HG02938 (cell line): ENCODE measurements around the gene AIMP1.
"Not testable (repeated sequence)": the region's sequence is repeated elsewhere in the genome, so short reads cannot be mapped to it uniquely, and the experiment has no call there.

Experiments
- ATAC-seq: cut with Tn5 transposase; IDR thresholded peaks from one replicate; pipeline ENCODE4 v1.9.1; 2021; ENCODE audit warnings: mild to moderate bottlenecking, moderate library complexity; ENCODE audit not compliant: unreplicated experiment

AIMP1 gene

DNA sequence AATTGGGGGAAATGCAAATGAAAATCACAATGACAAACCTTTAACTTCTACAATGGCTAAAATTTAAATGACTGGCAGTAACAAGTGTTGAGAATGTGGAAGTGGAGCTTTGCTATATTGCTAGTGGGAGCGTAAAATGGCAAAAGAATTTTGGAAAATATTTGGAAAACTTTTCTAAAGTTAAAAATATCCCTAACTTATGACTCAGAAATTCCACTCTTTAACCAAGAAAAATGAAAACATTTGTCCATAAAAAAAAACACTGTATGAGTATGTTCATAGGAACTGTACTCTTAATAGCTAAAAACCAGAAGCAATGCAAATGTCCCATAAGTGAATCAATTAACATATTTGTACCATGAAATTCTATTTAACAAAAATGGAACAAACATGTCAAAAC is 4.0 kb upstream of the AIMP1 start:
- no peak for ATAC-seq

DNA sequence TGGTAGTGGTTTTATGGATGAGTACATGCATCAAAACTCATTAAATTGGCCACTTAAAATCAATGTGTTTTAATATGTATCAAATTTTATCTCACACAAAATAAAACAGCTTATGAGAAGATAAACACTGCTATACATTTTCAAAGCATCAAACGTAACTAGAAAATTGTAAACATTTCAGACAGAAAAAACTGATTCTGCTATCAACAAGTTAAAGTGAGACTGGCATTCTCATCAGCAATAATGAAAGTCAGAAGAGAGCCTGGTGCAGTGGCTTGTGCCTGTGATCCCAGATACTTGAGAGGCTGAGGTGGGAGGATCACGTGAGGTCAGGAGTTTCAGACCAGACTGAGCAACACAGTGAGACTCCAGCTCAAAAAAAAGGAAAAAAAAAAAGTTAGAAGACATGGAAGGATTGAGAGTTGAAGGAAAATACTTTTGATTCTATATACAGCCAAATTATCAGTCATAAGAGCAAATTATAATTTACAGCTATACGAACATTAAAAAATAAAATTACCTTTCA is 3.3 kb upstream of the AIMP1 start:
- ATAC-seq = no peak

DNA sequence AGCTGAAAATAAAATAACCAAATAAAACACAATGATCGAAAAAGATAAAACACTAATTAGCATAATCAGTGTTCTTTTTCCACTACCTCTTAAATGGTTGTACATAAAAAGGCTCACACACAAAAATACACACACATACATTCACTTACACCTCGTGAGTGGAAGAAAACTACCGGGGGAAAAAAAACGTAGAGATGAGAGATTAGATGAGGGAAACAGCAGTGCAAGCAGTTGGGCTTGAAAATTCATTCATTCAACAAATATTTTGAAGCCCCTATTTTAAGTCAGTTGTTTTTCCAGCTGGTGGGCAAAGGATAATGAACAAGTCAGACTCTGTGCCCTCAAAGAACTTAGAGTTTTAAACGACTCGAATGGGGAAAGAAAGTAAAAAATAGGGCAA is 1.4 kb upstream of the AIMP1 start:
- ATAC-seq = no peak

DNA sequence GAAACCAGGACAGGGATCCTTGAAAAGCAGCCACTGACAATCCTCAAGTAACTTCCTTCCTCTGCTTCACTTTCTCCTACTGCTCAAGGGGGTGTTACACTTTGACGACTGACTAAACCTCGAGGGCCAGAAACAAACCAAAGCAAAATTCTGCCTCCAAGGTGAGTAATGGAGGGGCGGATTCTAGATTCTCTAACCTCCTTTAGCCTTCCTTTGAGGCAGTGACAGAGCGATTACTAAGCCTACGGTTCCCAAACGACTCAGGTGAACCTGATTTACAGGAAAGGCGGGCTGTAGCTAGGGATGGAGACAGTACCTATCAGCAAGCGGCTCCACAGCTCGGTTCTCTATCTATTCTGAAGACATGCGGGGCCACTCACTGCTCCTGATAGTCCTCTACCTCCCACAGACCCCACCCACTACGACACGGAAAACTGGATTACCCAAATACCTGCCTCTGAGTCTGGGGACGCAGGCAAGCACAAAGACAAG is 828 bp upstream of the AIMP1 start:
- peak; percentile 23 for ATAC-seq

DNA sequence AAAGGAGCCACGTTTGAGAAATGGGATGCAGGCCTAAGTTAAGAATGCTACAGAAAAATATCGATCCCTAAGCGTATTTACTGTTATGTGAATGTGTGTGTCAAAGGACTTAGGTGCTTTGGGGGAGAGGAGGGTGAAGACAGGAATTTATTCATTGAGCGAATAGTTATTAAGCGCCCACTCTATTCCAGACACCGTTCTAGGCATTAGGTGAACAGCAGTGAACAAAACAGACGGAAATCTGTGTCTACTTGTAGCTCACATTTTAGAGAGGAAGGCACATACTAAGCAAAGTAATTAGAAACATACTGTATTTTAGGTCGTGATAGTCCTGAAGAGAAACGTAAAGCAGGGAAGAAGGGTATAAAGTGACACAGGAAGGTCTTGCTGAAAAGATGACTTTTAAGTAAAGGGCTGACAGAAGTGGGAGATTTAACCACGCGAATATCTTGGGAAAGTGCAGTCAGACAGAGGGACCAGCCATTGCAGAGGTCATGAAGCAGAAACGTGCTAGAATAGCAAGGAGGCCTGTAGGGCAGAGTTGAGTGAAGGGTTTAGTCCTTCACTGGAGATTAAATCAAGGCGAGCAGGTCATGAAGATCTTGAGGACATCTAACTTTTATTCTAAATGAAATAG is 541 bp downstream of the AIMP1 start:
- no peak for ATAC-seq

DNA sequence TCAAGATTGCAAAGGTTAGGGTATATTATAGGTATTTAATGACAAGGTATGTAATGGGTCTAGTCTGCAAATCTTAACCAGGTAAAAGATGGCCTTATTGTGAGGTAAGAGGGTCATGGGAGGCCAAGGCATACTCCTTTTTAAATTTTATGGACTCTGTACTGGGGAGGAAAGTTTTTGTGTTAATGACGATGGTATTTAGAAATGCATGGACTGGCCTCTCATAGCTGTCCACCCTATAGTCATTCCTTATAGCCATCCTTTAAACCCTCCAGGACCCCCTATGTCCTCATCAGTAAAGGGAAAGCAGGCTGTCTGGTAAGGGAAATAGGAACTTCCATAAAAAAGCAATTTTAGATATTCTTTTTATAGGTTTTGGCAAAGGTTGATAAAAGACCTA is 1.5 kb downstream of the AIMP1 start:
- no peak for ATAC-seq

DNA sequence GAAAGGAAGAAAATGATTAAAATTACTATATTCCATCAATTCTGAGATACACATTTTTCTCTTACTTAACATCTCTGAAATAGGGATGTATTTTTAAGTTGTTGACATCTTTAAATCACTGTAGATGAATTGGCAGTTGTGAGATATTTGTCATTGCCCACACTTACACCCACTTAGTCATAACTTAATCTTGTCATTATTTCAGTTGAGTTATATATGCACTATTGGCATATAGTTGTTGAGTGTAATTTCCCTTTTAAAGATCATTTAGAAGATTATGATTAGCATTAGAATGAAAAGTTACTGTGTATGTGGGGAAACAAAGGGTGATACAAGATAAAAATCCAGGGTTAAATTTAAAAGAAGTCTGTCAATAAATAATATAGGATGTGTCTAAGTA is 2.2 kb downstream of the AIMP1 start:
- no peak for ATAC-seq

DNA sequence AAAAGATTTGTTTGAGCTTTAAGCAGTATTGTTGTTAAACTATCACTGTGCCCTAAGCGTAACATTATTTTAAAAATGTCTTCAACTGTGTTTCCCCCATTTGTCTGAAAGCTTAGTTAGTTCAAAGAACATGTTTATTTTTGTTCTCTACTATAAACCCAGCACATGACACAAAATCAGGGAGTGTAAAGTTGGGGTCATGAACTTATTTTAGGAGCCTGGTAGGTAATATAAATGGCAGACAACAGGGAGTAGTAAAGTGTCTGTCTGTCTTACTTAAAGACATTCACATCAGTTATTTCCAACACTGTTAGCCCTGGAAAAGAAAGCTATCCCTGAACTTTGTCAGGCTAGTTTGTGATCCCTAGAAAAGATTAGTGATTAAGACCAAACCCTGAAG is 3.9 kb downstream of the AIMP1 start:
- no peak for ATAC-seq

DNA sequence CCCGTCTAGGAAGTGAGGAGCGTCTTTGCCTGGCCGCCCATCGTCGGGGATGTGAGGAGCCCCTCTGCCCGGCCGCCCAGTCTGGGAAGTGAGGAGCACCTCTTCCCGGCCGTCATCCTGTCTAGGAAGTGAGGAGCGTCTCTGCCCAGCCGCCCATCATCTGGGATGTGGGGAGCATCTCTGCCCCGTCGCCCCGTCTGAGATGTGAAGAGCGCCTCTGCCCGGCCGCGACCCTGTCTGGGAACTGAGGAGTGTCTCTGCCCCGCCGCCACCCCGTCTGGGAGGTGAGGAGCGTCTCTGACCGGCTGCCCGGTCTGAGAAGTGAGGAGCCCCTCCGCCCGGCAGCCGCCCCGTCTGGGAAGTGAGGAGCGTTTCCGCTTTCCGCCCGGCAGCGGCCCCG is 4.8 kb downstream of the AIMP1 start:
- not testable (repeated sequence) for ATAC-seq

DNA sequence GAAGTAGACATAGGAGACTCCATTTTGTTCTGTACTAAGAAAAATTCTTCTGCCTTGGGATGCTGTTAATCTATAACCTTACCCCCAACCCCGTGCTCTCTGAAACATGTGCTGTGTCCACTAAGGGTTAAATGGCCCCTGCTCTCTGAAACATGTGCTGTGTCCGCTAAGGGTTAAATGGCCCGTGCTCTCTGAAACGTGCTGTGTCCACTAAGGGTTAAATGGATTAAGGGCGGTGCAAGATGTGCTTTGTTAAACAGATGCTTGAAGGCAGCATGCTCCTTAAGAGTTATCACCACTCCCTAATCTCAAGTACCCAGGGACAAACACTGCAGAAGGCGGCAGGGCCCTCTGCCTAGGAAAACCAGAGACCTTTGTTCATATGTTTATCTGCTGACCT is 5.5 kb downstream of the AIMP1 start:
- not testable (repeated sequence) for ATAC-seq

DNA sequence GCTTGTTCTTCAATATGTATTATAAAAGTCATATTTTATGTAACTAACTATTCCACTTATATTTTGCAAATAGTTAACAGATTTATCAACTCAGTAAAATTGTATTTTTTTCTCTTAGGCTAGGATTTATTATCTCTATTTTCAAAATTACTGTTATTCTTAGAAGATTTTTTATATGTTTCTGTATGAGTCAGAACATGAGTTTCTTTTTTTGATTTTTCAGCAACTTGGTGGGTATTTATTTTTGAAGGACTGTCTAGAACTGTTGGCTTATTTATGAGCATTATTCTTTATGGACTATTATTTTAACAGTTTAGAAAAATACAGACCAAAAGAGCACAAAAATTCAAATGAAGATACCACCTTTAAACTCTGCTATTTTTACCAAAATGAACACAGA is 6.8 kb downstream of the AIMP1 start:
- no peak for ATAC-seq

DNA sequence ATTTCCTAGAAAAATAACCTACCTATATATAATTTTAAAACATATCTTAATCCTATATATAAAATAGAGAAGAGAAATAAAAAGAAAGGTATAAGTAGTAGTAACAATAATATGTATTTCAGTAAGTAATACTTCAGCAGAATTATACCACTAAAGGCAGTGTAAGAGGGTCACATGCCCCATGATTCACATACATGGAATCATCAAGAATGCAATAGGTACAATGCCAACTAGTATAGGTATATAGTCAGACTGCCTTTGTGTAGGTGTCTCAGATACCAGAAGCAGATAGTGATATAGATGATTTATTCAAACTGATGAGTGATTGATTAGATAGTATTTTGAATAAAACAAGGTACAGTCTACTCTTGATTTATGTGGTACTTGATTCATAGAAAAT is 9.4 kb downstream of the AIMP1 start:
- no peak for ATAC-seq

DNA sequence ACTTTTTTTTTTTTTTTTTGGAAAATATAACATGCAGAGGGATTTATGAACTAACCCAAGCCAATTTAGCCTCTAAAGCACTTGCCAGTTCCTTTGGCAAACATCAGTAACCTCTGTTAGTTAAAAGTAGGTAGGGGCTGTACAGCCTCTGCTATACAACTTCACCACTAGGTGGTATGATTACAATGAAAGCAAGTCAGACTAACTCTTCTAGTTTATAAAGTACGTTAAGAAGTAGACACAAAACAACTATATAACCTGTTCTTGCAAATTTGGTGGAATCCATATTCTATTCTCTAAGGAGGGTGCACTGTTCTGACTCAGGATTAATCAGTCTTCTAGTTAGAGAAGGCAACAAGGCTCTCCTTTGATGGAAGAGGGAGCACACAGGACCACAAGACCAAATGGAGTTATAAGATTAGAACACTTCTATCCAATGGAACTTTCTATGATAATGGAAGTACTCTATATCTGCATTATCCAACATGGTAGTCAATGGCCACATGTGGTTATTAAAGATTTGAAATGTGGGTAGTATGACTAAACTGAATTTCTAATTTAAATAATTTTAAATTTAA is 12.8 kb downstream of the AIMP1 start:
- ATAC-seq = peak; percentile 92

DNA sequence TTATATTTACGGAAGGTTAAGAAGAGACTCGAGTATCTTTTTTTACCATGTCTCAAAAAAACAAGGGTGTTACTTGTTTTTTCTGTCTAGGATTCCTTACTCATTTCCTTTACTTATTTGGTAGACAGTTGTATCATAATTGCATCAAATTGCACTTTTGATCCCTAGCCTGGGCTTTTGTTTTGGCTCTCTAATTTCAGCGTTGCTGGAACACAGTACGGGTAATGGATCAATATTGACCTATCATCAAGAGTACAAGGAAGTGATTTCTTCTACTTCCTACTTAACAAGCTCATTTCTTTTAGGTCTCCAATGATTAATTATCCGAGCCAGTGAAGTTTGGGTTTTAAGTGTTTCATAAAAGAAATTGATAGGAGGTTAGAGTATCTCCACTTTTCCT is 16.8 kb downstream of the AIMP1 start:
- ATAC-seq = no peak

DNA sequence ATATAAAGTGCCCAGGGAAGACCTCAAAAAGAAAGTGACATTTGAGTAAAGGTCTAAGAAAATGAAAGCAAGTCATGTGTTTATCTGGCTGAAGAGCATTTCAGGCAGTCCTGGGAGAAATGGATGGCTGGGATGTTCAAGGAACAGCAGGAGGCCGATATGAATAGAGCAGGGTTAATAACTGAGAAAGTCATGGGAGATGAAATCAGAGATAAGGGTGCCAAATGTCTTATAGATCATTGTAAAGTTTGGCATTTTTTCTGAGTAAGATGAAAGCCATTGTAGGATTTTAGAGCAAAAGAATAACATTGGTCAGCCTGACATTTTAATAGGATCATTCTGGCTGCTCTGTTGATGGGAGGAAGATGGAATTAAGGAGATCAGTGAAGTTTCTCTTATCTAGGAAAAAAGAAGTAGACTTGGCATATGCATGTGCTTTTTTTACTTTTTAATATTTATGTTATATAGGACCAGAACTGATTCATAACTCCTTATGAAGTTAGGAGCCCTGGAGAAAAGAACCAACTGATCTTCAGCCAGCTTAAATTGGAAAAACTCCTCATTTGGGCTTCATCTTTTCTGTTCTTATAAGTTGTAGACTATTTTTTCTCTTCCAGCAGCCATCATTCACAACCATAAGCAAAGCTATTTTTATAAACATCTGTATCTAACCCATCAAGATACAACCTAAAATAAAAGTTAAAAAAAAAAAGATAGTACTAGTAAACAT is 18.6 kb downstream of the AIMP1 start:
- no peak for ATAC-seq

DNA sequence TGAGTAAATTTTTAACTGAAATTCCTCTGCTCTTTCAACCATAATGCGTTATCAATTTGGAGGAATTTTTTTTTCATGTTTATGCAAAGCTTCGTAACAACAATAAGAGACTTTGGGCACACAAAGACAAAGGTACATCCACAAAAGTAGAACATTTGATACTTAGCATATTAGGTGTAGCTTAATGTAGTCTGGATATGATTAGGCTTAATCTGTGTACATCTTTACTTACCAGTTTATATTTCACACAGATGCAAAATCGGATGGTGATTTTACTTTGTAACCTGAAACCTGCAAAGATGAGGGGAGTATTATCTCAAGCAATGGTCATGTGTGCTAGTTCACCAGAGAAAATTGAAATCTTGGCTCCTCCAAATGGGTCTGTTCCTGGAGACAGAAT is 20.3 kb downstream of the AIMP1 start:
- no peak for ATAC-seq

DNA sequence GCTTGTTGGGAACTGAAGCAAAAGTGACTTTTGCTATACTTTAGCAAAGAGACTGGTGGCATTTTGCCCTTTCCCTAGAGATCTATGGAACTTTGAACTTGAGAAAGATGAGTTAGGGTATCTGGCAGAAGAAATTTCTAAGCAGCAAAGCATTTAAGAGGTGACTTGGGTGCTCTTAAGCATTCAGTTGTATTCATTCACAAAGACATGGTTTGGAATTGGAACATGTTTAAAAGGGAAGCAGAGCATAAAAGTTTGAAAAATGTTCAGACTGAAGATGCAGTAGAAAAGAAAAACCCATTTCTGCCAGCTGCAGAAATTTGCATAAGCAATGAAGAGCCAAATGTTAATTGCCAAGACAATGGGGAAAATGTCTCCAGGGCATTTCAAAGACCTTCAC is 21.6 kb downstream of the AIMP1 start:
- ATAC-seq = no peak

DNA sequence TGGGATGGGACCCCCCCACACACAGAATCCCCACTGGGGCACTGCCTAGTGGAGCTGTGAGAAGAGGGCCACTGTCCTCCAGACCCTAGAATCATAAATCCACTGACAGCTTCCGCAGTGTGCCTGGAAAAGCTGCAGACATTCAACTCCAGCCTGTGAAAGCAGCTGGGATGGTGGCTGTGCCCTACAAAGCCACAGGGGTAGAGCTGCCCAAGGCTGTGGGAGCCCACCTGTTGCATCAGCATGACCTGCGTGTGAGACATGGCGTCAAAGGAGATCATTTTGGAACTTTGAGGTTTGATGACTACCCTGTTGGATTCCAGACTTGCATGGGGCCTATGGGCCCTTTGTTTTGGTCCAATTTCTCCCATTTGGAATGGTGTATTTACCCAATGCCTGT is 22.3 kb downstream of the AIMP1 start:
- ATAC-seq = no peak

DNA sequence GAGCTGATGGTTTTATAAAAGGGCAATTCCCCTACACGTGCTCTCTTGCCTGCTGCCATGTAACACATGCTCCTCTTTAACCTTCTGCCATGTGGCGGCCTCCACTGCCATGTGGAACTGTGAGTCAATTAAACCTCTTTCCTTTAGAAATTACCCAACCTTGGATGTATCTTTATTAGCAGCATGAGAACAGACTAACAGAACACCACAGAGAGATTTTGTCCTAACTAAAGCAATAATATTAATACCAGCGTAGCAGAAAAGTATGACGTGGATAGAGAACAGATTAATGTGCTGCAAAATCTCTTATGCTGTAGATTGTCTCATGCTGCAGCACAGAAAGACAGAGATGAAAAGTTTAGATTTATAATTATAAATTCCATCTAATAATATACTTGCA is 23.1 kb downstream of the AIMP1 start:
- no peak for ATAC-seq

DNA sequence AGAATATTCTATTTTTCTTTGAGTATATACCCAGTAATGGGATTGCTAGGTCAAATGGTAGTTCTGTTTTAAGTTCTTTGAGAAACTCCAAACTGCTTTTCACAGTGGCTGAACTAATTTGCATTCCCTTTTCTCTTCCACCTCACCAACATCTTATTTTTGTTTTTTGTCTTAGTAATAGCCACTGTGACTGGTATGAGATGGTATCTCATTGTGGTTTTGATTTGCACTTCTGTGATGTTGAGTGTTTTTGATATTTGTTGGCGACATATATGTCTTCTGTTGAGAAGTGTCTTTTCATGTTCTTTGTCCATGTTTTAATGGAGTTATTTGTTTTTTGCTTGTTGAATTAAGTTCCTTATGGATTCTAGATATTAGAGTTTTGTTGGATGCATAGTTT is 24.4 kb downstream of the AIMP1 start:
- ATAC-seq = no peak

DNA sequence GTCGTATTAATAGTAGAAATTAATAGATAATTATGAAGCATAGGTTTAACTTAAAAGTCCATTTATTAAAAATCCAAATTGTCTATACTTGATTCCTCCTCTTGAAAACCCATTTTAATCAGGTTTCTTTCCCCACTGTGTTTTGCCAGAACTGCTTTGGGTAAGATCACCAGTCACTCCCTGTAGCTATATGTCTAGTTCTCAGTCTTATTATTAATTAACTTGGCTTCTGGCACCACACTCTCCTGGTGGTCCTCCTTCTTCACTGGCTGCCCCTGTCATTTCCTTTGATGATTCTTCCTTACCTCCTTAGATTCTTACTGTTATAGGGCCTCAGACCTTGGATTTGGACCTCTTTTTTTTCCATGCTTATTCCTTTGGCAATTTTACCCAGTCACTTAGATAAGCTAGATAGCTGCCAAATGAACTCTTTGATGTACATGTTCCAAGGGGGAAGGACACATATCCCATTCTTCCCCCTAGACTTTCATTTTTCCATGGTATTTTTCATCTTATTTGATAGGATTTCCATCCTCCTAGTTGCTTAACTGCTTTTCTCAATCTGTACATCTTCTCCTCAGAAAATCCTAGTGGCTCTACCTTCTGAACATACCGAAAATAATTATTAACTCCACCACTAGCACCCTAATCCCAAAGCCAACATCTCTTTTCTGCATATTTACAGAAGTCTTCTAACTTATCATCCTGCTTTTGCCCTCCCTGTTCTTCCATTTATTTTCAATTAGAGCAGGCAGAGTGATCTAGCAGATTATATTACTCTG is 27.7 kb downstream of the AIMP1 start:
- ATAC-seq = no peak

DNA sequence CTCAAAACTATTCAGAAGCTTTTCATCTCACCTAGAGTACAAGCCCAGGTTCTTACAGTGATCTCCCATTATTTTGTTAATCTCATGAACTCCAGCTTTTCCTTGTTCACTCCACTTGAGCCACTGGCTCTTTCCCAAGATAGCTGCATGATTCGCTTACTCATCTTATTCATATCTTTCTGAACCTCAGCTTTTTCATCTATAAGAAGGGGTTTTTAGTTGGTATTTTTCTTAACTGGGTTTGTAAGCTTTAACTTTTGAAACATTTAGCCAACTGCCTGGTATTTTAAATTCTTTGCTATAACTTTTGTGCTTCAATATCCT is 28.3 kb downstream of the AIMP1 start:
- no peak for ATAC-seq
